Measurements from ENCODE around the gene PLPPR2. TPM values are rescaled to one million over a fixed set of nuclear protein-coding genes. Genes with fewer than 3 reads are reported as not detected.
"Not testable (repeated sequence)": the region's sequence is repeated elsewhere in the genome, so short reads cannot be mapped to it uniquely, and the experiment has no call there.

PLPPR2 gene
- polyA plus RNA-seq, 1 donor from 2014 or later: 44.1 TPM

- H2AFZ ChIP-seq (ENCODE audit: low read depth, low read length): no peak overlapping the region
- no peaks in the 10 kb centered on the region for H3K9me2 ChIP-seq (ENCODE audit: insufficient read depth, low read length)
- H3K9me3 ChIP-seq (ENCODE audit: low read length): no peaks in the 10 kb centered on the region
- no peak for TF ChIP-seq RAD21 (conservative IDR thresholded peaks at IDR 0.05)
- no peak for TF ChIP-seq CTCF (IDR thresholded peaks at IDR 0.05; ENCODE audit: poor library complexity, severe bottlenecking)
- no peak for TF ChIP-seq EZH2 (IDR thresholded peaks at IDR 0.05; ENCODE audit: borderline replicate concordance, insufficient read depth, low read length, poor library complexity, severe bottlenecking)
- TF ChIP-seq SMC3 (conservative IDR thresholded peaks at IDR 0.05; ENCODE audit: poor library complexity): no peak
- TF ChIP-seq POLR2AphosphoS5 (IDR thresholded peaks at IDR 0.05): no peak
- no peak for TF ChIP-seq REST (IDR thresholded peaks at IDR 0.05; ENCODE audit: borderline replicate concordance)
- no peak for TF ChIP-seq TAF1 (IDR thresholded peaks at IDR 0.05; ENCODE audit: low read depth)
- no peak for TF ChIP-seq MXI1 (conservative IDR thresholded peaks at IDR 0.05; ENCODE audit: poor library complexity, severe bottlenecking)
- no peak for TF ChIP-seq EP300 (conservative IDR thresholded peaks at IDR 0.05; ENCODE audit: poor library complexity, severe bottlenecking)
- H3K36me3 ChIP-seq (ENCODE audit: insufficient read depth, low read length): no peaks in the 10 kb centered on the region
- H3K4me3 ChIP-seq (ENCODE audit: low read length): no peak overlapping the region
- H3K4me2 ChIP-seq (ENCODE audit: low read length): no peak overlapping the region
- no peaks in the 10 kb centered on the region for H3K27me3 ChIP-seq (ENCODE audit: insufficient read depth, low read depth, low read length)
- H3K27ac ChIP-seq (ENCODE audit: low read length): no peak overlapping the region
- no peaks in the 10 kb centered on the region for H3F3A ChIP-seq (ENCODE audit: insufficient read depth, low read length, poor library complexity, severe bottlenecking)
- H3K9ac ChIP-seq (ENCODE audit: low read length): no peak overlapping the region
- no peaks in the 10 kb centered on the region for H3K79me2 ChIP-seq (replicated peaks; ENCODE audit: insufficient read depth, low read length)
- H4K20me1 ChIP-seq (ENCODE audit: insufficient read depth): no peaks in the 10 kb centered on the region
These were observed 6.1 kb upstream of the PLPPR2 start for GRCh38 chr19:11349171-11349570.

- not testable (repeated sequence) for H3K9ac ChIP-seq (ENCODE audit: low read length); H3K27ac ChIP-seq (ENCODE audit: low read length); H3K4me3 ChIP-seq (ENCODE audit: low read length); H3K36me3 ChIP-seq (ENCODE audit: insufficient read depth, low read length); H2AFZ ChIP-seq (ENCODE audit: low read depth, low read length); H3K4me2 ChIP-seq (ENCODE audit: low read length); H3K27me3 ChIP-seq (ENCODE audit: insufficient read depth, low read depth, low read length); H3F3A ChIP-seq (ENCODE audit: insufficient read depth, low read length, poor library complexity, severe bottlenecking); H3K9me2 ChIP-seq (ENCODE audit: insufficient read depth, low read length); H3K9me3 ChIP-seq (ENCODE audit: low read length); H4K20me1 ChIP-seq (ENCODE audit: insufficient read depth)
- peaks cover 10% of the 10 kb centered on the region for H3K79me2 ChIP-seq (replicated peaks; ENCODE audit: insufficient read depth, low read length)
These were observed 1.1 kb upstream of the PLPPR2 start for GRCh38 chr19:11354102-11354501.

- Histone ChIP-seq H3K36me3 (ENCODE audit: insufficient read depth, low read length) (peaks cover 6% of the 10 kb centered on the region), H3K27ac (ENCODE audit: low read length) (peak overlapping the region; percentile 62), H3K4me3 (ENCODE audit: low read length) (peak overlapping the region; percentile 81), H3K9me2 (ENCODE audit: insufficient read depth, low read length) (no peaks in the 10 kb centered on the region), H3K9me3 (ENCODE audit: low read length) (no peaks in the 10 kb centered on the region), H2AFZ (ENCODE audit: low read depth, low read length) (no peak overlapping the region), H3F3A (ENCODE audit: insufficient read depth, low read length, poor library complexity, severe bottlenecking) (no peaks in the 10 kb centered on the region), H3K4me2 (ENCODE audit: low read length) (peak overlapping the region; percentile 61), H3K9ac (ENCODE audit: low read length) (peak overlapping the region; percentile 92), H4K20me1 (ENCODE audit: insufficient read depth) (no peaks in the 10 kb centered on the region), H3K27me3 (ENCODE audit: insufficient read depth, low read depth, low read length) (no peaks in the 10 kb centered on the region), H3K79me2 (replicated peaks; ENCODE audit: insufficient read depth, low read length) (peaks cover 10% of the 10 kb centered on the region)
- TF ChIP-seq MXI1 (conservative IDR thresholded peaks at IDR 0.05; ENCODE audit: poor library complexity, severe bottlenecking) (peak; percentile 24), EZH2 (IDR thresholded peaks at IDR 0.05; ENCODE audit: borderline replicate concordance, insufficient read depth, low read length, poor library complexity, severe bottlenecking) (no peak), CTCF (IDR thresholded peaks at IDR 0.05; ENCODE audit: poor library complexity, severe bottlenecking) (no peak), EP300 (conservative IDR thresholded peaks at IDR 0.05; ENCODE audit: poor library complexity, severe bottlenecking) (no peak), SMC3 (conservative IDR thresholded peaks at IDR 0.05; ENCODE audit: poor library complexity) (no peak)
These were observed 804 bp downstream of the PLPPR2 start for GRCh38 chr19:11356074-11356397.
